PC-3 (cell line): ENCODE measurements around the gene RXFP1. TPM values are rescaled to one million over a fixed set of nuclear protein-coding genes. Genes with fewer than 3 reads are reported as not detected.

ENCODE experiments used
- ATAC-seq: fragments of 200-7000 bp; cut with Tn5 transposase; 2 replicates; pipeline ENCODE4 v1.9.1; 2020; ENCODE audit warnings: mild to moderate bottlenecking, moderate library complexity
- BruUV-seq: library from RNA; stranded (reverse); fragments of 400-500 nt; replicated peaks from 2 replicates; lab custom pipeline; 2021; lab: Mats Ljungman, UMichigan
- CTCF ChIA-PET: fragments of 300-600 bp; sonication (Branson Sonifier 250); formaldehyde crosslinking; loops from one replicate; lab custom pipeline; 2022; ENCODE audit warnings: antibody characterized with exemption; lab: Charles Lee
- POLR2A ChIA-PET: fragments of 300-600 bp; sonication (Branson Sonifier 250); formaldehyde crosslinking; loops from one replicate; lab custom pipeline; 2022; ENCODE audit warnings: antibody characterized with exemption; ENCODE audit not compliant: unreplicated experiment; lab: Charles Lee
- DNase-seq: peaks from one replicate; pipeline ENCODE4 v3.0.0-alpha.2; 2015
- H2AFZ ChIP-seq: fragments of 300-600 bp; sonication (generic); 2 replicates; pipeline ENCODE4 v1.6.0; 2016; ENCODE audit warnings: antibody characterized with exemption, low read length
- H3F3A ChIP-seq: fragments of 300-600 bp; sonication (generic); one replicate; pipeline ENCODE4 v1.6.0; 2017; ENCODE audit warnings: antibody characterized with exemption, low read length, control low read depth, mild to moderate bottlenecking; ENCODE audit not compliant: unreplicated experiment
- H3K27ac ChIP-seq: fragments of 300-600 bp; sonication (generic); 2 replicates; pipeline ENCODE4 v1.5.1; 2016; ENCODE audit warnings: mild to moderate bottlenecking, low read length
- H3K27me3 ChIP-seq: fragments of 300-600 bp; sonication (generic); 2 replicates; pipeline ENCODE4 v1.6.1; 2016; ENCODE audit warnings: low read length, mixed read lengths
- H3K36me3 ChIP-seq: fragments of 300-600 bp; sonication (generic); 2 replicates; pipeline ENCODE4 v1.6.1; 2016; ENCODE audit warnings: low read depth, mixed run types, low read length, mixed read lengths
- H3K4me1 ChIP-seq: fragments of 300-600 bp; sonication (generic); 2 replicates; pipeline ENCODE4 v1.5.1; 2016; ENCODE audit warnings: low read length; ENCODE audit not compliant: insufficient read depth
- H3K4me2 ChIP-seq: fragments of 300-600 bp; sonication (generic); 2 replicates; pipeline ENCODE4 v1.6.0; 2016; ENCODE audit warnings: low read length
- H3K4me3 ChIP-seq: fragments of 300-600 bp; sonication (generic); 2 replicates; pipeline ENCODE4 v1.5.1; 2016; ENCODE audit warnings: mild to moderate bottlenecking, low read length, mixed read lengths
- H3K79me2 ChIP-seq: fragments of 300-600 bp; sonication (generic); 2 replicates; pipeline ENCODE4 v1.6.1; 2017; ENCODE audit warnings: low read length, mixed read lengths
- H3K9ac ChIP-seq: fragments of 300-600 bp; sonication (generic); 2 replicates; pipeline ENCODE4 v1.6.0; 2016; ENCODE audit warnings: mild to moderate bottlenecking, low read length
- H3K9me2 ChIP-seq: fragments of 300-600 bp; sonication (generic); replicated peaks from 2 replicates; pipeline ENCODE4 v1.6.1; 2016; ENCODE audit warnings: mixed run types, low read length, mixed read lengths
- H3K9me3 ChIP-seq: fragments of 300-600 bp; sonication (generic); 2 replicates; pipeline ENCODE4 v1.6.1; 2016; ENCODE audit warnings: low read length, mixed read lengths
- H4K20me1 ChIP-seq: fragments of 300-600 bp; sonication (generic); 2 replicates; pipeline ENCODE4 v1.6.1; 2016; ENCODE audit warnings: low read length, mixed read lengths
- CTCF ChIP-seq: fragments of 300-600 bp; sonication (generic); conservative IDR thresholded peaks from 2 replicates; pipeline ENCODE4 v1.5.1; 2017; ENCODE audit warnings: antibody characterized with exemption, low read depth, mild to moderate bottlenecking, low read length
- EZH2 ChIP-seq: fragments of 300-600 bp; sonication (generic); IDR thresholded peaks from one replicate; pipeline ENCODE4 v1.6.1; 2017; ENCODE audit warnings: antibody characterized with exemption, mild to moderate bottlenecking, low read length; ENCODE audit not compliant: unreplicated experiment
- EZH2phosphoT487 ChIP-seq: fragments of 300-600 bp; sonication (generic); IDR thresholded peaks from 2 replicates; pipeline ENCODE4 v1.6.1; 2018; ENCODE audit warnings: mild to moderate bottlenecking, antibody characterized with exemption, low read length, borderline replicate concordance
- intact Hi-C: fragments of 100-400 bp; cut with micrococcal nuclease; formaldehyde crosslinking; loops from 2 replicates; pipeline ENCODE4 v1.9.0; 2023
- total RNA-seq: library from RNA; depleted of rRNA; stranded (reverse); fragments of >200 nt; gene quantifications from 2 replicates; pipeline ENCODE4 v1.2.3, GENCODE V29; 2014

Gene RXFP1
- total RNA-seq, 1 experiment from 2014 or later, result not detected

- no TSS peak for BruUV-seq
Observed at GRCh38 chr4:158644356-158644755, 122.7 kb downstream of the RXFP1 start.

GRCh38 chr4:158644760-158645159 lies 123.1 kb downstream of the RXFP1 start:
- no peaks in the 10 kb centered on the region for H3K79me2 ChIP-seq
- no peak overlapping the region for H3K9ac ChIP-seq
- intact Hi-C loops, result no loop called here
- H3K4me2 ChIP-seq, result no peak overlapping the region
- CTCF ChIA-PET, result no interaction called here
- no peaks in the 10 kb centered on the region for H3K27me3 ChIP-seq
- H3K4me3 ChIP-seq, result no peak overlapping the region
- no peak overlapping the region for H2AFZ ChIP-seq
- no peaks in the 10 kb centered on the region for H3F3A ChIP-seq
- ATAC-seq (no peak), DNase-seq (no peak)
- no peaks in the 10 kb centered on the region for H3K4me1 ChIP-seq
- no peaks in the 10 kb centered on the region for H3K9me2 ChIP-seq
- BruUV-seq, result no TSS peak
- POLR2A ChIA-PET, result no interaction called here
- H3K36me3 ChIP-seq, result no peaks in the 10 kb centered on the region
- H4K20me1 ChIP-seq, result no peaks in the 10 kb centered on the region
- TF ChIP-seq CTCF (no peak), EZH2 (no peak), EZH2phosphoT487 (no peak)
- H3K9me3 ChIP-seq, result no peaks in the 10 kb centered on the region
- no peak overlapping the region for H3K27ac ChIP-seq

More at GRCh38 chr4:158644356-158644755, 122.7 kb downstream of the RXFP1 start:
- Histone ChIP-seq H3F3A (no peaks in the 10 kb centered on the region), H2AFZ (no peak overlapping the region), H4K20me1 (no peaks in the 10 kb centered on the region), H3K4me1 (no peaks in the 10 kb centered on the region), H3K9ac (no peak overlapping the region), H3K27ac (no peak overlapping the region), H3K36me3 (no peaks in the 10 kb centered on the region), H3K79me2 (no peaks in the 10 kb centered on the region), H3K4me2 (no peak overlapping the region), H3K4me3 (no peak overlapping the region), H3K9me2 (no peaks in the 10 kb centered on the region), H3K9me3 (no peaks in the 10 kb centered on the region), H3K27me3 (no peaks in the 10 kb centered on the region)
- DNase-seq (no peak), ATAC-seq (no peak)
- POLR2A ChIA-PET, result no interaction called here
- CTCF ChIA-PET, result no interaction called here
- intact Hi-C loops, result no loop called here
- no peak for TF ChIP-seq CTCF
- TF ChIP-seq EZH2phosphoT487, result no peak
- TF ChIP-seq EZH2, result no peak

GRCh38 chr4:158649111-158649680 lies 127.5 kb downstream of the RXFP1 start:
- no peak for DNase-seq
- ATAC-seq, result no peak

More at GRCh38 chr4:158649111-158649680, 127.5 kb downstream of the RXFP1 start:
- no peaks in the 10 kb centered on the region for H4K20me1 ChIP-seq
- no peak overlapping the region for H3K9ac ChIP-seq
- no peak overlapping the region for H2AFZ ChIP-seq
- intact Hi-C loops, result no loop called here
- H3K4me1 ChIP-seq, result no peaks in the 10 kb centered on the region
- CTCF ChIA-PET, result no interaction called here
- H3K4me3 ChIP-seq, result no peak overlapping the region
- POLR2A ChIA-PET, result no interaction called here
- BruUV-seq, result no TSS peak
- TF ChIP-seq EZH2phosphoT487, result no peak
- TF ChIP-seq EZH2, result no peak
- no peak for TF ChIP-seq CTCF
- no peaks in the 10 kb centered on the region for H3K27me3 ChIP-seq
- no peaks in the 10 kb centered on the region for H3K36me3 ChIP-seq
- H3F3A ChIP-seq, result no peaks in the 10 kb centered on the region
- H3K9me3 ChIP-seq, result no peaks in the 10 kb centered on the region
- no peaks in the 10 kb centered on the region for H3K79me2 ChIP-seq
- H3K4me2 ChIP-seq, result no peak overlapping the region
- H3K27ac ChIP-seq, result no peak overlapping the region
- H3K9me2 ChIP-seq, result no peaks in the 10 kb centered on the region
